Activated CD8-positive, alpha-beta T cell treated with anti-CD3 and anti-CD28 coated beads for 36 hours (primary cell): ENCODE data around the gene CCDC30. TPM values are rescaled to one million over a fixed set of nuclear protein-coding genes. Genes with fewer than 3 reads are reported as not detected.

Experiments used
- ATAC-seq: fragments of 200-7000 bp; cut with Tn5 transposase; one replicate; pipeline ENCODE4 v1.10.0; 2021; ENCODE audit warnings: mild to moderate bottlenecking, moderate library complexity
- CTCF ChIA-PET: fragments of 350-600 bp; sonication (Branson Sonifier 250); formaldehyde crosslinking; loops from one replicate; lab custom pipeline; 2021; ENCODE audit warnings: antibody characterized with exemption; lab: Charles Lee
- POLR2A ChIA-PET: fragments of 350-600 bp; sonication (Branson Sonifier 250); formaldehyde crosslinking; loops from one replicate; lab custom pipeline; 2021; ENCODE audit warnings: antibody characterized with exemption; lab: Charles Lee
- DNase-seq: peaks from one replicate; pipeline ENCODE4 v3.0.0-alpha.2; 2020
- H3K27ac Mint-ChIP-seq: one replicate; pipeline ENCODE4 v1.8.0; 2021; ENCODE audit warnings: mild to moderate bottlenecking, mixed read lengths
- H3K27me3 Mint-ChIP-seq: one replicate; pipeline ENCODE4 v1.8.0; 2021; ENCODE audit warnings: mixed read lengths
- H3K36me3 Mint-ChIP-seq: one replicate; pipeline ENCODE4 v1.8.0; 2021; ENCODE audit warnings: low read depth, mixed read lengths
- H3K4me1 Mint-ChIP-seq: one replicate; pipeline ENCODE4 v1.8.0; 2021; ENCODE audit warnings: low read depth, mixed read lengths
- H3K4me3 Mint-ChIP-seq: one replicate; pipeline ENCODE4 v1.8.0; 2021; ENCODE audit warnings: mild to moderate bottlenecking, moderate library complexity, mixed read lengths
- H3K9me3 Mint-ChIP-seq: one replicate; pipeline ENCODE4 v1.8.0; 2021; ENCODE audit warnings: mixed read lengths
- CTCF ChIP-seq: fragments of 200-600 bp; IDR thresholded peaks from one replicate; pipeline ENCODE4 v1.8.0; 2022; ENCODE audit warnings: antibody characterized with exemption, mild to moderate bottlenecking
- intact Hi-C: fragments of 100-400 bp; cut with micrococcal nuclease; formaldehyde crosslinking; loops from one replicate; pipeline ENCODE4 v1.10.0; 2022
- total RNA-seq, 2 experiments: library from RNA; stranded (reverse); gene quantifications; one replicate each; pipeline ENCODE4 v1.2.3, GENCODE V29; 2021

Gene CCDC30
- total RNA-seq, 2 experiments from 2014 or later = 0.60 to 3.0 TPM

GRCh38 chr1:42660907-42661500 lies 197.9 kb downstream of the CCDC30 start:
- POLR2A ChIA-PET = interaction anchor here (1.0 to 8.3 kb wide), 3 partner anchors 18 to 105 kb away, joined by 3 to 151 read pairs (median 6); partner anchors contain the start of genes P3H1 and YBX1
- H3K36me3 Mint-ChIP-seq = peaks cover 55% of the 10 kb centered on the region

GRCh38 chr1:42669936-42670335 lies 206.8 kb downstream of the CCDC30 start:
- Mint-ChIP-seq H3K4me1 (no peaks in the 10 kb centered on the region), H3K27me3 (no peaks in the 10 kb centered on the region), H3K9me3 (no peaks in the 10 kb centered on the region), H3K4me3 (no peak overlapping the region), H3K27ac (no peak overlapping the region), H3K36me3 (peaks cover 49% of the 10 kb centered on the region)
- DNase-seq (no peak), ATAC-seq (no peak)
- CTCF ChIA-PET = interaction anchor here (1.4 kb wide), 1 partner anchor 326 kb away, joined by 3 read pairs; no protein-coding TSS in a partner anchor
- intact Hi-C loops = no loop called here
- TF ChIP-seq CTCF = no peak
- POLR2A ChIA-PET = interaction anchor here (1.4 to 8.9 kb wide), 3 partner anchors 9 to 21 kb away, joined by 3 to 61 read pairs (median 13); partner anchors contain the start of gene YBX1

More at GRCh38 chr1:42660907-42661500, 197.9 kb downstream of the CCDC30 start:
- TF ChIP-seq CTCF = no peak
- peak; percentile 29 for ATAC-seq
- H3K4me1 Mint-ChIP-seq = peaks cover 32% of the 10 kb centered on the region
- H3K27ac Mint-ChIP-seq = peak overlapping the region; percentile 72
- DNase-seq = no peak
- CTCF ChIA-PET = interaction anchor here (1.0 kb wide), 1 partner anchor 29 kb away, joined by 4 read pairs; no protein-coding TSS in a partner anchor
- no peaks in the 10 kb centered on the region for H3K27me3 Mint-ChIP-seq
- peak overlapping the region; percentile 50 for H3K4me3 Mint-ChIP-seq
- no peaks in the 10 kb centered on the region for H3K9me3 Mint-ChIP-seq
- intact Hi-C loops = no loop called here

- POLR2A ChIA-PET = interaction anchor here (0.6 to 8.9 kb wide), 4 partner anchors 9 to 523 kb away, joined by 3 to 61 read pairs (median 8); partner anchors contain the start of gene YBX1
- intact Hi-C loops = no loop called here
- no peak for DNase-seq
- H3K36me3 Mint-ChIP-seq = peaks cover 52% of the 10 kb centered on the region
- no peaks in the 10 kb centered on the region for H3K27me3 Mint-ChIP-seq
- no peak overlapping the region for H3K27ac Mint-ChIP-seq
- CTCF ChIA-PET = interaction anchor here (1.4 kb wide), 1 partner anchor 326 kb away, joined by 3 read pairs; no protein-coding TSS in a partner anchor
- H3K4me1 Mint-ChIP-seq = no peaks in the 10 kb centered on the region
- H3K9me3 Mint-ChIP-seq = no peaks in the 10 kb centered on the region
- H3K4me3 Mint-ChIP-seq = no peak overlapping the region
- ATAC-seq = no peak
- TF ChIP-seq CTCF = no peak
Observed at GRCh38 chr1:42670425-42670824, 207.3 kb downstream of the CCDC30 start.

GRCh38 chr1:42674214-42674613 lies 211.1 kb downstream of the CCDC30 start:
- H3K4me3 Mint-ChIP-seq = no peak overlapping the region
- intact Hi-C loops = no loop called here
- H3K27me3 Mint-ChIP-seq = no peaks in the 10 kb centered on the region
- ChIA-PET CTCF (no interaction called here), POLR2A (interaction anchor here (1.1 to 10.5 kb wide), 3 partner anchors 10 to 16 kb away, joined by 4 to 151 read pairs (median 61); partner anchors contain the start of gene YBX1)
- DNase-seq (no peak), ATAC-seq (no peak)
- H3K27ac Mint-ChIP-seq = peak overlapping the region; percentile 2
- no peaks in the 10 kb centered on the region for H3K4me1 Mint-ChIP-seq
- peaks cover 34% of the 10 kb centered on the region for H3K36me3 Mint-ChIP-seq
- no peak for TF ChIP-seq CTCF
- H3K9me3 Mint-ChIP-seq = no peaks in the 10 kb centered on the region

GRCh38 chr1:42674682-42675081 lies 211.6 kb downstream of the CCDC30 start:
- ChIA-PET POLR2A (interaction anchor here (1.1 to 10.5 kb wide), 3 partner anchors 9 to 17 kb away, joined by 4 to 151 read pairs (median 61); partner anchors contain the start of gene YBX1), CTCF (no interaction called here)
- no peak for ATAC-seq
- intact Hi-C loops = no loop called here
- Mint-ChIP-seq H3K9me3 (no peaks in the 10 kb centered on the region), H3K27ac (no peak overlapping the region), H3K4me3 (no peak overlapping the region), H3K27me3 (no peaks in the 10 kb centered on the region), H3K36me3 (peaks cover 32% of the 10 kb centered on the region), H3K4me1 (peaks cover 4% of the 10 kb centered on the region)
- no peak for DNase-seq
- TF ChIP-seq CTCF = no peak
